Spinal cord (tissue), 10 donors: Measurements from ENCODE around the gene HDAC8. TPM values are rescaled to one million over a fixed set of nuclear protein-coding genes. Genes with fewer than 3 reads are reported as not detected.
"Not testable (repeated sequence)": the region's sequence is repeated elsewhere in the genome, so short reads cannot be mapped to it uniquely, and the experiment has no call there.

ENCODE experiments used
- DNase-seq, 6 donors: peaks; one replicate each; pipeline versions ENCODE4 v3.0.0 to v3.0.0-alpha.2; 2013 to 2015; ENCODE audit warnings: low spot score in 6 of 6, low read depth in 4 of 6
- H3K27ac ChIP-seq: one replicate; pipeline ENCODE4 v1.5.1; 2013; ENCODE audit warnings: low read depth, low read length, control low read depth
- H3K27me3 ChIP-seq: one replicate; pipeline ENCODE4 v1.6.1; 2013; ENCODE audit warnings: low read length; ENCODE audit not compliant: control insufficient read depth, insufficient read depth
- H3K36me3 ChIP-seq: one replicate; pipeline ENCODE4 v1.6.1; 2013; ENCODE audit warnings: low read length; ENCODE audit not compliant: control insufficient read depth, insufficient read depth
- H3K4me1 ChIP-seq: one replicate; pipeline ENCODE4 v1.6.1; 2013; ENCODE audit warnings: low read length; ENCODE audit not compliant: control insufficient read depth, insufficient read depth
- H3K4me3 ChIP-seq: one replicate; pipeline ENCODE4 v1.5.1; 2013; ENCODE audit warnings: low read depth, low read length, control low read depth
- H3K9me3 ChIP-seq: one replicate; pipeline ENCODE4 v1.6.1; 2013; ENCODE audit warnings: low read length; ENCODE audit not compliant: control insufficient read depth, insufficient read depth
- WGBS: methylation state at CpG from one replicate; pipeline ENCODE4 v1.1.5; 2013; ENCODE audit warnings: missing lambda C conversion rate; ENCODE audit not compliant: insufficient coverage; 5-methylcytosine and 5-hydroxymethylcytosine counted together
- polyA plus RNA-seq, 2 donors: library from polyadenylated mRNA; unstranded; fragments of 120-200 nt; gene quantifications; one replicate each; pipeline ENCODE4 v1.2.1, GENCODE V29; 2013; ENCODE audit not compliant: insufficient read length in 2 of 2
- total RNA-seq, 2 donors: library from RNA; depleted of rRNA in 1 of 2; stranded (reverse); fragments of 120-200 nt in 1 of 2; fragments of >200 nt in 1 of 2; gene quantifications; one replicate each; pipeline versions ENCODE4 v1.2.3 to v1.2.4, GENCODE V29; 2013 to 2014
- donor health status: healthy.

HDAC8 gene
- total and polyA plus RNA-seq, 4 donors: 30.6 to 37.0 (median 34.9) TPM

- Histone ChIP-seq H3K27me3 (no peaks in the 10 kb centered on the region), H3K4me3 (no peak overlapping the region), H3K4me1 (no peaks in the 10 kb centered on the region), H3K9me3 (no peaks in the 10 kb centered on the region), H3K27ac (no peak overlapping the region), H3K36me3 (no peaks in the 10 kb centered on the region)
- 71% methylated on average over 2 of the region's 4 CpGs for WGBS
- DNase-seq: no peak
Measured at GRCh38 chrX:72430405-72430968, 142.2 kb downstream of the HDAC8 start.

- H3K9me3 ChIP-seq: peaks cover 4% of the 10 kb centered on the region
- H3K4me3 ChIP-seq: no peak overlapping the region
- H3K36me3 ChIP-seq: no peaks in the 10 kb centered on the region
- no peaks in the 10 kb centered on the region for H3K4me1 ChIP-seq
- no peak overlapping the region for H3K27ac ChIP-seq
- no peaks in the 10 kb centered on the region for H3K27me3 ChIP-seq
- DNase-seq: no peak
Measured at GRCh38 chrX:72421797-72422196, 150.8 kb downstream of the HDAC8 start.

- Histone ChIP-seq H3K4me1 (no peaks in the 10 kb centered on the region), H3K36me3 (no peaks in the 10 kb centered on the region), H3K27me3 (peaks cover 2% of the 10 kb centered on the region), H3K9me3 (peaks cover 1% of the 10 kb centered on the region), H3K27ac (no peak overlapping the region), H3K4me3 (no peak overlapping the region)
- WGBS: 80% methylated on average over 1 of the region's 1 CpG
- no peak for DNase-seq
Measured at GRCh38 chrX:72409993-72410392, 162.7 kb downstream of the HDAC8 start.

- WGBS: 100% methylated on average over 2 of the region's 2 CpGs
- Histone ChIP-seq H3K27ac (no peak overlapping the region), H3K36me3 (no peaks in the 10 kb centered on the region), H3K27me3 (peaks cover 2% of the 10 kb centered on the region), H3K4me3 (no peak overlapping the region), H3K9me3 (peaks cover 1% of the 10 kb centered on the region), H3K4me1 (no peaks in the 10 kb centered on the region)
- DNase-seq: no peak
Measured at GRCh38 chrX:72408885-72409284, 163.8 kb downstream of the HDAC8 start.

GRCh38 chrX:72405136-72405535 lies 167.5 kb downstream of the HDAC8 start:
- not testable (repeated sequence) for DNase-seq, H3K4me1 ChIP-seq, H3K27me3 ChIP-seq, H3K36me3 ChIP-seq, H3K9me3 ChIP-seq, H3K27ac ChIP-seq, H3K4me3 ChIP-seq
- no CpG with 5 or more reads among the region's 2 CpGs for WGBS

GRCh38 chrX:72402614-72403013 lies 170.0 kb downstream of the HDAC8 start:
- H3K9me3 ChIP-seq: peaks cover 1% of the 10 kb centered on the region
- H3K4me1 ChIP-seq: no peaks in the 10 kb centered on the region
- H3K36me3 ChIP-seq: no peaks in the 10 kb centered on the region
- no peaks in the 10 kb centered on the region for H3K27me3 ChIP-seq
- no peak overlapping the region for H3K4me3 ChIP-seq
- no peak for DNase-seq
- H3K27ac ChIP-seq: no peak overlapping the region

- Histone ChIP-seq H3K4me3 (no peak overlapping the region), H3K27ac (no peak overlapping the region), H3K4me1 (no peaks in the 10 kb centered on the region), H3K9me3 (no peaks in the 10 kb centered on the region), H3K27me3 (no peaks in the 10 kb centered on the region), H3K36me3 (no peaks in the 10 kb centered on the region)
- no peak for DNase-seq
Measured at GRCh38 chrX:72399816-72400215, 172.8 kb downstream of the HDAC8 start.

- no peak overlapping the region for H3K4me3 ChIP-seq
- WGBS: 60% methylated on average over 1 of the region's 1 CpG
Measured at GRCh38 chrX:72396117-72396516, 176.5 kb downstream of the HDAC8 start.

GRCh38 chrX:72395237-72395636 lies 177.4 kb downstream of the HDAC8 start:
- Histone ChIP-seq H3K4me1 (no peaks in the 10 kb centered on the region), H3K4me3 (no peak overlapping the region), H3K27me3 (no peaks in the 10 kb centered on the region), H3K9me3 (no peaks in the 10 kb centered on the region), H3K27ac (no peak overlapping the region), H3K36me3 (no peaks in the 10 kb centered on the region)
- no CpG with 5 or more reads among the region's 1 CpG for WGBS
- peak in 1 of 6 donors; percentile 20 for DNase-seq

More at GRCh38 chrX:72396117-72396516, 176.5 kb downstream of the HDAC8 start:
- no peaks in the 10 kb centered on the region for H3K36me3 ChIP-seq
- H3K27ac ChIP-seq: no peak overlapping the region
- H3K4me1 ChIP-seq: no peaks in the 10 kb centered on the region
- DNase-seq: no peak
- no peaks in the 10 kb centered on the region for H3K27me3 ChIP-seq
- H3K9me3 ChIP-seq: no peaks in the 10 kb centered on the region

GRCh38 chrX:72394518-72395170 lies 178.0 kb downstream of the HDAC8 start:
- DNase-seq: peak in 1 of 6 donors; percentile 44
- 41% methylated on average over 7 of the region's 8 CpGs for WGBS
- no peaks in the 10 kb centered on the region for H3K27me3 ChIP-seq

More at GRCh38 chrX:72394518-72395170, 178.0 kb downstream of the HDAC8 start:
- Histone ChIP-seq H3K4me1 (no peaks in the 10 kb centered on the region), H3K9me3 (no peaks in the 10 kb centered on the region), H3K27ac (no peak overlapping the region), H3K4me3 (no peak overlapping the region), H3K36me3 (no peaks in the 10 kb centered on the region)
